Keratinocyte (primary cell): Measurements from ENCODE around the gene BOLA3. TPM values are rescaled to one million over a fixed set of nuclear protein-coding genes. Genes with fewer than 3 reads are reported as not detected.

Experiments
- DNase-seq: peaks from one replicate; pipeline ENCODE4 v3.0.0-alpha.2; 2011; ENCODE audit warnings: low read depth, missing footprints, low spot score
- FAIRE-seq: peaks from 2 replicates; lab custom pipeline; 2011; peaks lifted over from hg19 to GRCh38; lab: Jason Lieb, UNC
- H2AFZ ChIP-seq: 2 replicates; pipeline ENCODE4 v1.6.0; 2012; ENCODE audit warnings: low read length, control low read depth, inconsistent platforms; ENCODE audit not compliant: control insufficient read depth
- H3K27ac ChIP-seq: 2 replicates; pipeline ENCODE4 v1.5.1; 2011; ENCODE audit warnings: low read length; ENCODE audit not compliant: control insufficient read depth, insufficient read depth
- H3K27me3 ChIP-seq: 3 replicates; pipeline ENCODE4 v1.6.0; 2011; ENCODE audit warnings: low read length; ENCODE audit not compliant: control insufficient read depth, insufficient read depth; ENCODE audit errors: extremely low read depth
- H3K36me3 ChIP-seq, 2 experiments: 2 replicates in 1 of 2; 3 replicates in 1 of 2; pipeline ENCODE4 v1.5.1; 2011; ENCODE audit warnings: low read length in 2 of 2, mild to moderate bottlenecking in 1 of 2; ENCODE audit not compliant: control insufficient read depth in 2 of 2, insufficient read depth in 2 of 2; ENCODE audit errors: extremely low read depth in 1 of 2
- H3K4me1 ChIP-seq: 3 replicates; pipeline ENCODE4 v1.5.1; 2011; ENCODE audit warnings: low read length; ENCODE audit not compliant: control insufficient read depth, insufficient read depth; ENCODE audit errors: extremely low read depth
- H3K4me2 ChIP-seq: 3 replicates; pipeline ENCODE4 v1.6.0; 2011; ENCODE audit warnings: low read depth, low read length; ENCODE audit not compliant: control insufficient read depth, insufficient read depth; ENCODE audit errors: extremely low read depth
- H3K4me3 ChIP-seq, 3 experiments: fragments of 200-600 bp in 1 of 3; sonication (generic) in 1 of 3; 2 replicates in 2 of 3; 3 replicates in 1 of 3; pipeline ENCODE4 v1.5.1; 2011 to 2016; ENCODE audit warnings: low read length in 3 of 3, mild to moderate bottlenecking in 3 of 3, control low read depth in 2 of 3, inconsistent platforms in 1 of 3, low read depth in 1 of 3, mixed read lengths in 1 of 3, mixed run types in 1 of 3, moderate library complexity in 1 of 3; ENCODE audit not compliant: control insufficient read depth in 2 of 3, insufficient read depth in 2 of 3; ENCODE audit errors: extremely low read depth in 1 of 3
- H3K79me2 ChIP-seq: 2 replicates; pipeline ENCODE4 v1.6.0; 2012; ENCODE audit warnings: low read length; ENCODE audit not compliant: control insufficient read depth, insufficient read depth
- H3K9ac ChIP-seq: 3 replicates; pipeline ENCODE4 v1.6.0; 2011; ENCODE audit warnings: low read length; ENCODE audit not compliant: control insufficient read depth, insufficient read depth; ENCODE audit errors: extremely low read depth
- H3K9me1 ChIP-seq: 3 replicates; pipeline ENCODE4 v1.6.0; 2011; ENCODE audit warnings: low read length; ENCODE audit not compliant: control insufficient read depth, insufficient read depth; ENCODE audit errors: extremely low read depth
- H3K9me3 ChIP-seq: 2 replicates; pipeline ENCODE4 v1.5.1; 2012; ENCODE audit warnings: low read depth, low read length; ENCODE audit not compliant: control insufficient read depth
- H4K20me1 ChIP-seq: 3 replicates; pipeline ENCODE4 v1.6.0; 2011; ENCODE audit warnings: low read length; ENCODE audit not compliant: control insufficient read depth, insufficient read depth; ENCODE audit errors: extremely low read depth
- CTCF ChIP-seq, 3 experiments: IDR thresholded peaks in 1 of 3; conservative IDR thresholded peaks in 1 of 3; optimal IDR thresholded peaks in 1 of 3; 2 replicates in 2 of 3; 3 replicates in 1 of 3; pipeline versions ENCODE3 to v1.5.1; 2011; ENCODE audit warnings: low read length in 3 of 3, mild to moderate bottlenecking in 3 of 3, moderate library complexity in 2 of 3, control low read depth in 1 of 3, inconsistent platforms in 1 of 3; ENCODE audit not compliant: insufficient read depth in 2 of 3; ENCODE audit errors: extremely low read depth in 1 of 3
- EZH2 ChIP-seq: IDR thresholded peaks from one replicate; pipeline ENCODE4 v1.6.1; 2012; ENCODE audit warnings: inconsistent platforms, mild to moderate bottlenecking, low read length, moderate library complexity
- dilution Hi-C: fragments of 300-500 bp; cut with MboI; formaldehyde crosslinking; loops from one replicate; pipeline ENCODE4 v1.7.0; 2020; ENCODE audit warnings: low sequenced_read_pairs; ENCODE audit not compliant: extremely low pct_ligation_motif_present
- polyA plus RNA-seq, 5 experiments: library from polyadenylated mRNA; depleted of rRNA in 3 of 5; stranded (reverse) in 3 of 5; stranded (forward) in 1 of 5; unstranded in 1 of 5; fragments of >200 nt; gene quantifications; 1 replicate in 1 of 5; 2 replicates in 3 of 5; 3 replicates in 1 of 5; pipeline versions ENCODE4 v1.2.1 to v1.2.3, GENCODE V29; 2011 to 2012; ENCODE audit warnings: missing spikeins in 2 of 5, low read depth in 1 of 5, low replicate concordance in 1 of 5

Gene BOLA3
- polyA plus RNA-seq, 1 donor (not counting 4 experiments of a cell fraction or from before 2014, with no cell fraction given): 116 TPM

- no peak for FAIRE-seq
- H3K4me1 ChIP-seq: peaks cover 7% of the 10 kb centered on the region
- no peak overlapping the region for H3K4me2 ChIP-seq
- H3K27me3 ChIP-seq: no peaks in the 10 kb centered on the region
- H3K36me3 ChIP-seq: no peaks in the 10 kb centered on the region
- H3K27ac ChIP-seq: no peak overlapping the region
- peaks cover 13% of the 10 kb centered on the region for H3K79me2 ChIP-seq
- H3K4me3 ChIP-seq: no peak overlapping the region
- H3K9ac ChIP-seq: no peak overlapping the region
- no peaks in the 10 kb centered on the region for H3K9me1 ChIP-seq
- dilution Hi-C loops: no loop called here
- no peak overlapping the region for H2AFZ ChIP-seq
- H3K9me3 ChIP-seq: no peaks in the 10 kb centered on the region
- TF ChIP-seq EZH2: no peak
- no peak for TF ChIP-seq CTCF (optimal IDR thresholded peaks at IDR 0.05 in 1 of 3, IDR thresholded peaks at IDR 0.05 in 1 of 3, conservative IDR thresholded peaks at IDR 0.05 in 1 of 3; ENCODE audit: extremely low read depth in 1 of 3, insufficient read depth in 2 of 3, low read length in 3 of 3)
- no peak for DNase-seq
- H4K20me1 ChIP-seq: no peaks in the 10 kb centered on the region
Observed at GRCh38 chr2:74194799-74195198, 47.1 kb upstream of the BOLA3 start.

GRCh38 chr2:74191596-74192380, 44.1 kb upstream of the BOLA3 start:
- Histone ChIP-seq H3K27me3 (no peaks in the 10 kb centered on the region), H3K9me3 (no peaks in the 10 kb centered on the region), H3K27ac (no peak overlapping the region), H3K36me3 (no peaks in the 10 kb centered on the region), H3K4me3 (no peak overlapping the region), H2AFZ (no peak overlapping the region), H4K20me1 (no peaks in the 10 kb centered on the region), H3K9me1 (no peaks in the 10 kb centered on the region), H3K79me2 (no peaks in the 10 kb centered on the region), H3K9ac (no peak overlapping the region), H3K4me1 (peaks cover 15% of the 10 kb centered on the region), H3K4me2 (no peak overlapping the region)
- FAIRE-seq (no peak), DNase-seq (no peak)
- dilution Hi-C loops: no loop called here
- TF ChIP-seq EZH2 (no peak), CTCF (optimal IDR thresholded peaks at IDR 0.05 in 1 of 3, IDR thresholded peaks at IDR 0.05 in 1 of 3, conservative IDR thresholded peaks at IDR 0.05 in 1 of 3; ENCODE audit: extremely low read depth in 1 of 3, insufficient read depth in 2 of 3, low read length in 3 of 3) (no peak)
